AG08395 (cell line): Measurements from ENCODE around the gene TMEM51.

Experiments
- DNase-seq: peaks from one replicate; pipeline ENCODE4 v3.0.0; 2012; ENCODE audit warnings: mixed read lengths, low spot score

TMEM51 gene

DNA sequence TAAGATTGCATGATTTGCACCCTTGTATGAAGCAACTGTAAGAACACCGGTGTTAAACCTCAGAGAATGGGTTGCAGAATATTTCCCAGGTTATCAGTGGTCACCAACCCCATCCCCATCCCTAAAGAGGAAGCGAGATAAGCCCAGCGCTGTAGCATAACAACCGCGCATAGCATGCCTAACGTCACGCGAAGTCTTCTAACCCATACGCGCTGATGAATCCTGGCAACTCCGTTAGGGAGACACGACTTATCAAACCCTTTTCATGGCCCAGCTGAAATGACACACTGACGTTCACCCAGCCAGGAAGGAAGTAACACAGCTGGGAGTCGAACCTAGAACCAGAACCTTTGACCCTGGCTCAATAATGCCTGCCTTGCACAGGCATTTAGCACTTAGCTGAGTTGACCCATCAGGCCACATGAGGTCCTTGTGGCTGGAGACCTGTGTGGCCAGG is 24.2 kb downstream of the TMEM51 start:
- no peak for DNase-seq

DNA sequence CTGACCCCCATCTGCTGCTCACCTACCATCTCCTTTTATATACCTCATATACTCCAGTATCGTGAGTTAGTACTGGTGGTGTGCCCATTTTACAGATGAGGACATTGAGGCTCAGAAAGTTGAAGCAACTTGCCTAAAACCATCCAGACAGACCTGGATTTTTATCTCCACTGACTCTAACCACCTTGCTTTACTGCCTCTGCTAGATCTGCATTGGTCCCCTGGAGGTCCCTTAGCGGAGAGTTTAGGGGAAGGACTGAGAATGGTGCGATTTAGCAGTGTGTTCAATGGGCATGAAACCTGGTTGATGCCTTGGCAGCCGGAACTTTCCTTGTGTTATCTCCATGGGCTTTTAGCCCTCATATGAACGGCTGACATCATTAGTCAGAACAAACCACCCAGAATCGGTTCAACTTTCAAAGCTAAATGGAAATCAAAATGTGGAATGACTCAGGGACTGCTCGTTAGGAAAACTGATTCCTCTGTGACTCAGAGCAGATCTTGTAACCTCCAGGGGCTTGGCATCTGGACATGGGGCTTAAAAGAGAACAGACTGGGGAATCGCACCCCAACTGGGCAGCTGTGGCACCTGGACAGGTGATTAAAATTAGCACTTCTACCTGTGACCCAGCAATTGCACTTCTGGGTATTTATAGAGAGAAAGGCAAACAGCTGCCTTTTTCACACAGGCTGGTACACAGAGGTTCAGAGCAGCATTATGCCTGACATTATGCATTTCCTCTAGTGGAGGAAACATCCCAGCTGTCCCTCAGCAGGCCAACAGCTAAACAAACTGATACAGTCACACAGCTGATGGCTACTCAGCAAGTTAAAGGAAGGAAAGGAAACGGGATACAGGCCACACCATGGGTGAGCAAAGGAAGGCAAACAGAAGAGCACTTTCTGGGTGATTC is 25.3 kb downstream of the TMEM51 start:
- peak; percentile 94 for DNase-seq

DNA sequence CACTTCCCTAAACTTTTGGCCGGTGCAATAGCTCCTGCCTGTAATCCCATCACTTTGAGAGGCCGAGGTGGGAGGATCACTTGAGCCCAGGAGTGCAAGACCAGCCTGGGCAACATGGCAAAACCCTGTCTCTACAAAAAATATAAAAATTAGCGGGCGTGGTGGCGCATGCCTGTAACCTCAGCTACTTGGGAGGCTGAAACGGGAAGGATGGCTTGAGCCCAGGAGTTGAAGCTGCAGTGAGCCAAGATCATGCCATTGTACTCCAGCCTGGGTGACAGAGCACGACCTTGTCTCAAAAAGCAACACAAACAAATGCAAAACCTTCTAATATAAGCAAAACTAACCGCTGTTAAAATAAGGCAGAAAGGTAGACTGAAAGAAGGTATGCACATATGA is 25.9 kb downstream of the TMEM51 start:
- DNase-seq, result no peak

DNA sequence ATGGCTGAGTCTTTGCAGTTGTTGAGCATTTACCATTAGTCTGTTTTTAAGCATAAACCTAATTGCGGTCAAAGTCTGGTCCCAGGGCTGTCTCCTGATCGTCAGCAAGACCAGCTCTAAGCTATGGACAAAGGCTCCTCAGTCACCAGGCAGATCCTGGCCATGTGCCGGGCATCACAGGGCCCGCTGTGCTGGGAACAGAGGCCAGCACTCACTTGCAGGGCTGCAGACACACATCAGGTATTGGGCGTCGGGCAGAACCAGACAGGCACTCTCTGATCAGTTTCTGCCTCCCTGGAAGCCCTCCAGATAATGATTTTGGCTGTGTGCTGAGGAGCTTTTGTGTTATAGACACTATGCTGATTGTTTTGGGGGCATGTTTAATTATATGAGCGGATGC is 26.6 kb downstream of the TMEM51 start:
- DNase-seq, result no peak

DNA sequence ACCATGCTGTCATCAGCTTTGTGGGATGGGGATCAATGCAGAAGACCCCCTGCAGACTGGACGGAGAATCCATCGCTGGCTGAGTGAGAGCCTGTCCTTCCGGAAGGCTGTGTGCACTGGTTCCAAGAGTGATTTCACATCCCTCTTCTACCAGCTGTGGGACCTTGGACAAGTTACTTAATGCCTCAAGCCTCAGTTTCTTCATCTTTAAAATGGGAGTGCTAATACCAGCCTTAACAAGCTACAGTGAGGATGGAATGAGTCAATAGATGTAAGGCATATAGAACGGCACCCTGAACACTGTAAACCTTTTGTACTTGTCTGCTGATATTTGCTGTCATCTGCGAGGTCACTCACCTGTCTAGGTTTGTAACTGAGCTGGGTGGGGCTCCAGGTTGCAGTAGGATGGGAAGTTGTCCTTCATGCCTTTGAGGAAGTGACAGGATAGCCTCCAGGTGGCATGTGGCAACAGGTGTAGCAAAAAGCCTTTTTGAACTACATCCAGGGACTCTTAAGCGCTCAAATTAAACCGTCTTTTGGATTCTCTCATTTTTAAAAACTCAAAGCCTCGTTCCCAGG is 27.5 kb downstream of the TMEM51 start:
- DNase-seq, result no peak

DNA sequence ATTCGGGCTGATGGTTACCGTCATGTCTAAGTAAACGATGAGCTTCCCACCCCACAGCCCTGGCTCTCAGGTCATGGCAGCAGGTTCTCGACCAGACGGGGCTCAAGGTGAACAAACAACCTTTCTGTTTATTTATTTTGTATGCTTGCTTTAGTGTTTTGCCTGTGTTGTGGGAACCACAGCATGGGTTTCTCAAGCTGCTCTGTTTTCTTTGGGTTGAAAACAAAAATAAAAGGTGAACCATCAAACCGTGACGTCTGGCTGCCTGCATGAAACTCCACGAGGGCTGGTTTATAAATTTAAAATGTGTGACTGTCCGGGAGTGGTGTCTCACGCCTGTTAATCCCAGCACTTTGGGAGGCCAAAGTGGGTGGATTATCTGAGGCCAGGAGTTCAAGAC is 28.0 kb downstream of the TMEM51 start:
- no peak for DNase-seq

DNA sequence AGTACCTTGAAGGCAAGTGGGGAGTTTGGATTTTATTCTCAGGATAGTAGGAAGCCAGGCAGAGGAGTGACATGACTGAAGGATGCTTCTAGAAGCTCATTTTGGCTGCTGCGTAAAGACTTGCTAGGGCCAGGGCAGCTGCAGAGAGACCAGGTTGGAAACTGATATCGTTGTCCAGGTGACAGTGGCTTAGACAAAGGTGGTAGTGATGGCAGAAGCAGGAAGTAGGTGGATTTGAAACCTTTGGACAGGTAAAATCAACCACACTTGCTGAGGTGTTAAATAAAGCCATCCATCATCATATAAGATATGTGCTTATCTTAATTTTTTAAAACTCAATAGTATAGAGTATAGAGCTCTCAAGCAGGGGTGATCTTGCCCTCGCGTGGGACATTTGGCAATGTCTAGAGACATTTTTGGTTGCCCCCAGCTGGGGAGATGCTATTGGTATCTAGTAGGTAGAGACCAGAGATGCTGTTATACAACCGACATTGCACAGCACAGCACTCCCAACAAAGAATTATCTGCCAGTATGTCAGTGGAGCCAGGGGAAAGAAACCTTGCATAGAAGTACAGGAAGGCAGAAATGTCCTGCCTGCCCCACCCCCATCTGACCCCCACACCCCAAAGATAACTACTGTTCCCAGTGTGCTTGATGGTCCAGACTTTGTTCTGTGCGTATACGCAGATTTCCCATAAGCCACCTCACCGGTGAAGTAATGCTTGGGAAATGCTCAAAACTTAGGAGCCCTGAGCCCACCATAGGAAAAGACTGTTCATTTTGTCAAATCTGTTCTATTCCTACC is 31.1 kb downstream of the TMEM51 start:
- no peak for DNase-seq

DNA sequence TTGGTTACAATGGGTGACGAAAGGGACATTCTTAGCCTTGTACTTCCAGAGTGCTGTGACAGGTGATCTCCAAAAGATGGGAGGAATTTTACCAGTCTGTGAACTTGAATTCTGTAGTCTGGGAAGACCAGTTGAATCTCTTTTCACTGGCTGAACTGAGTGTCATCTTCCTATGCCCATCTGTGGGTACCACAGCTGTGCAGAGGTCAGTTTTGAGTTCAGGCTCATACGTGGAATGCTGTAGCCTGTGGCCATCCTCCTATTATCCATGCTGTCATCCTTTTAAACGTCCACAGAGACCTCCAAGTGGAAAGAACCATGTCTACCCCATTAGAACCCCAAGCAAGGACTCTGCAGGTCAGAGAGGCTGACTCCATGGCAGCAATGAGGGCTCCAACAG is 32.1 kb downstream of the TMEM51 start:
- no peak for DNase-seq

DNA sequence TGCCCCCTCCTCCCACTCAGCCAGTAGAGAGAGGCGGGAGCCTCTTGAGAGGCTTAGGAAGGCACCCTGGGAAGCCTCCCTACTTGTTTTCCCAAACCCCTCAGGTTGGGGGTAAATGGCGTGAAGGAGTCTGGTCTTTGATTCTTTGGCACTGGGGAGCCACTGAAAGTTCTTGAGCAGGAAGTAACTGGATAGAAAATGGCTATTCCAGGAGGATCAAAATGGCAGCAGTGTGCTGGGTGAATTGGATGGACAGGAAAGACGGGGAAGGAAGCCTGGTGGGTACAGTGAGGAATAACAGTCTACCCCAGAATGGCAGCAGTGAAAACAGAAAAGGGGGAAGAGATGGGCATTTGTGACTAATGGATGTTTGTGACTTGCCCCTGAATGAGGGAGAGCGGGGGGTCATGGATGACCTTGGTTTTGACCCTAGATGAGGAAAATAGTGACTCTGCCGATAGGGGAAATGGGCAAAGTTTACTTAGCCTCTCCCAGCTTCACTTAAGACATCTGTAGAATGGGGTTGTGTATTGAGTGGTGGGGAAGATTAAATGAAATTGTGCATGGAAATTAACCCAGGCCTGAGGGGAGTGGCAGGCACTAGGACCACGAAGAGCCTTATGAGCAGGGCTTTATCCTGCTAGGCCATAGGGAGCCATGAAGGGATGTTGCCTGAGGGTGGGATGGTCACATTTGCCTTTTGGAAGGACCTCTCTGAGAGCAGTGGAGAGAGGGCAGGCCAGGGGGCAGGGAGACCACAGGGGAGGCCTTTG is 32.7 kb downstream of the TMEM51 start:
- DNase-seq, result no peak

DNA sequence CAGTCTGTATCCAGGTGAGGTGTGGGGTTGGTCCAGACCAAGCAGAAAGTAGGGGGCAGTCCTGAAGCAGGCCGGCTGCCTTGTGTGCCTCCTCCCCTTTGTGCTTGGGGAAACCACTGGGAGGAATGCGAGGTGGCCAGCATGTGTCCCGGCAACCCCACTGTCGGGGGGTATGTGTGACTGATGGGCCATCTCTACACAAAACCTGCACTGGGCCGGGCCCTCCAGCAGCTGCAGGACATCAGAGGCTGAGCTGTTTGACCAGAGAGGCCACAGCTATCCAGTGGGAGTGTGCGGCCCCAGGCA is 33.3 kb downstream of the TMEM51 start:
- DNase-seq, result no peak

DNA sequence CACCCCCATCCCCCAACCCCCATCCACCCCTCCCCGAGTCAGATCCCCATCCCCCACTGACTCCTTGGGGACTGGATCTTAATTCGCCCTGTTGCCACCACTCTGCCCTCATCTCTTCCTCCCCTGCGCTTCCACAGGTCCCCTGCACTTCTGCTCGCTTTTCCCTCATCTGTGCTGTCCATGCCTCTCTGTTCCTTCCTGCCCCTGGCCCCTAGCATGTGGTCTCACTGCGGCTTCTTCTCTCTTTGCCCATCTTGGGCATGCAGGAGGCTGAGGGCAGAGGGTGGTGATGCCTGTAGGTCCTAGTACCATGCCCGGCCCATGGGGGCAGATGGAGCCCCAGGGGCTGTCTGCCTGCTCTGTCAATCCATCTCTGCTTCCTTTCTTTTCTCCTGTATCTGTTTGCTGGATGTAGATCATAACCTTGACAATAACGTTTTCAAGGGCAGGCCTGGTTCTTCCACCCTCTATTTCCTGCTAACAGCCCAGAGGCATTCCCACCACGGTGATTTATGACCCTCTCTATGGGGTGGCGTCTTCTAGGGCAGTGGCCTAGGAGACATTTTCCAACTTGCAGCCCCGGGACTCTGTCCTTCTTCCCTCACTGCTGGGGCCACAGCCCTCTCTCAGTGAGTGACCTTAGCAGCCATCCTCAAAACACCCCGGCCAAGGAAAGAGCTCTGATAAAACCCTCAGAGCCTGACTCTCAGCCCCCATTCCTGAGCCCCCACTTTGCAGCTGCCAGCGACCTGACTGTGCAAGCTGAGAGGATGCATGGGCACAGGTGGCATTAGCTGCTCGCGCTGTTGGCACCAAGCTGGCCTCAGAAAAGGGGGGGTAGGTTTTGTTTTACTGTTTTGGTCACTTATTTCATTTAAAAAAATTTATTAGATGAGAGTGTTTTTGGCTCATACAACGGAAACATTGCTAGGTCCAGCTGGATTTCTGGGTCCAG is 33.9 kb downstream of the TMEM51 start:
- DNase-seq, result no peak

DNA sequence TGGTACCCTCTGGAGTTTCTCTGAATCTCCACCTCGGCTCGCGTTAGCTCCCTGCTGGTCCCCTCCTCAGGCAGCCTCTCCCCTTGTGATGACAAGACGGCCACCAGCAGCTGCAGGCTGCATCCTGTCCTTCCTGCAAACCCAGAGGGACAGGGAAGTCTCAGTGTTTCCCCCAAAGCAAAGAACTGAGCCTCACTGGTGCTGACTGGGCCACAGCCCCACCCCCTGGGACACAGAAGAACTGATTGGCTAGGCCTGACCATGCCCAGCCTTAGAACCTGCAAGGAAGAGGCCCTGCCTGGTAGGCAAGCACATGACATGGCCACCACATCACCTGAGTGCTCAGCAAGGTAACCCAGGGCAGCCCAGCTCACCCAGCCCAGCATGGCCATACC is 34.6 kb downstream of the TMEM51 start:
- DNase-seq, result no peak

DNA sequence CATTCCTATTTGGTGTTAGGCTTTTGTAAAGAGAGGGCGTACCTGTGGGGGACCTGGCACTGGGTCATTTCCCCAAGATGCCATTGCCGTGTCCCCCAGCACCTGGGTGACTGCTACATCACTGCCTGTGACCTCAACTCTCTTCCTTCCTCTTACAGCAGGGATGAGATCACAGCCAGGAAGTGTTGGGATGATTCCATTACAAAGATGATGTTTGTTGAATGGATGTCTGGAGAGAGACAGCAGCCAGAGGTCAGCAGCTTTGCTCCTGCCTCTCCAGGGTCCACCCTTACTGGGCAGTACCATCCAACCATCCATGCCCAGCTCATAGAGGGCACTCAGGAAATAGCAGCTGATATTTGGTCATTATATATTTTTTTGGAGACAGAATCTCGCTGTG is 35.1 kb downstream of the TMEM51 start:
- DNase-seq, result no peak

DNA sequence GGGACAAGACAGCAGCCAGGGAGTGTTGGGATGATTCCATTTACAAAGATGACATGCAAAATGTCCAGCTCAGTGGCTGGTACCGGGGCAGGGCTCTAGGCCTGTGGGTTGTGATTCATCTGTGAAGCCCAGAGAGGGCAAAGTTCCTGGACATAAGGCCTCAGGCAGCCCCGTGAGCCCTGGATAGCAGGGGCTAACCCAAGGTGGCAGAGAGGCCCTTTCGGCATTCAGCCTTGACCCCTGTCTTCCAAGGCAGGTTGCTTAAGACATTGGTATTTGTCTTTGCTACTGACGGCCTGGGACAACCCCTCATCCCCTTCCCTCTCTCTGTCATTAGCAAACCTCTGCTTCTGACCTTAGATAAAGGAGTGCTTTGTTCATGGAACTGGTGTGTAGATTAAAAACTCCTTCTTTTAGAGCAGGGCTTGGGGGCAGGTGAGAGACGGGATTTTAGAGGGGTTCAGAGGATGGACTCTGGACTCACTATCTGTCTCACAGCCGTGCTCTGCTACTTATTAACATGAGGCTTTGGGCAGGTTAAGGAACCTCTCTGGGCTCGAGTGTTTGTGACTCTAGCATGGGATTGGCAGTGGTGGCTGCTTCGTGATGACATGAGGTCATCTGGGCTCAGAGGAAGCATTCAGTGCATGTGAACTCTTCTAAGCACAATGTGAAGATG is 36.3 kb downstream of the TMEM51 start:
- no peak for DNase-seq

DNA sequence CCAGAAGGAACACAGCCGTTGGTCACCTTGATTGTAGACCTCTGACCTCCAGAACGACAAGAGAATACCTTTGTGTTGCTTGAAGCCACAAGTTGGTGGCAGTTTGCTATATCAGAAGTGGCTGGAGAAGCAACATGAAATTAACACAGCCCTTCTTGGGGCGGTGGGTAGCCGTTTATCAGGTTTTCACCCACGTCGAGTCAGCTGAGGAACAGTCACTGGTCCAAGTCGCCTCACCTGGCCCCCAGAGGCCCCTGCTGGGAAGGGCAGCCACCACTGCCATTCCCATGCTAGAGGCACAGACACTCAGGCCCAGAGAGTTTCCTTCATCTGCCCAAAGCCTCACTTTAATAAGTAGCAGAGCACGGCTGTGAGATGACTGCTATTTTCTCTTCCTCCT is 37.7 kb downstream of the TMEM51 start:
- no peak for DNase-seq

DNA sequence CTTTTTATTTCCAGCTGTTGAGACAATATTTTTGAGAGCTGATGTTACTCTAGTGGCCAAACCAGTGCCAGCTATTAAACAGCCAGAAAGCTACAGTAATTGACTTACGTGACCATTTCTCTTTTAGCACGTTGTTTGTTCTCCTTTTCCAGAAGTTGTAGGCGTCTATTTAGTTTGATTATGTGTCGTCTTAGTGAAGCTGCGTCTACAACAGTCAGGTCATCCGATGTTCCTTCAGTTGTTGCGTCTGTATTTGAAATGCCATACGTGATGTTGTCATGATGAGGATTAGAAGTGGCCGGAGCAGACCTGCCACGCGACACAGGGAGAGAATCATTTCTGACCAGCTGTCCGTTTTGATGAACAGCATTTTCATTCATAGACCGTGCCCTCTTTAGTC is 38.2 kb downstream of the TMEM51 start:
- no peak for DNase-seq

DNA sequence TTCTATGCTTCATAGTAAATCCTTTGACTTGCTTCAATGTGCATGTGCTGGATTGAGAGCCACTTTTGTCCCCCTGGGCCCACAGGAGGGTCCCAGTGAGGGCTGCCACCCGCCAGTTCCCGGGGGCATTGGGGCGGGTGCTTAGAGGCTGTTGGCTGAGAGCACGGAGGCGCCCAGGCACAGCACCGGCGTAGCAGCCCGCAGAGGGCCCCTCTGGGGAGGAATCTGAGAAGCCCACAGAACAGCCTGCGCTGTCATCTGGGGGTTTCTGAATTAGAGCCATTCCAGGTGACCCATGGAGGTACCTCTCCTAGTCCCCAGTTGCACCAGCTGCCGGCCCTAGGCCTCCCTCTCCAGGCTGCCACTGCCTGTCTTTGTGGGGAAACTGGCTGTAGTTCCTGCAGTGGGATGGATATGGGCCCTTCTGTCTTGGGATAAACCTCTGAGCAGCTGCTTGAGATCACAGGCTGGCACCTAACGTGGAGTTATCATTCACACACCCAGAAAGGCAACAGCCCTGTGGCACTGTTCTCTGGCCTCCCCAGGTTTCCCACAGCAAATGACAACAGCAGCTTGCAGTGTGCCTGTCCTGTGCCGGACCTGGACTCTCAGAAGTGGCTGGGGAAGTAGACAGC is 39.5 kb downstream of the TMEM51 start:
- no peak for DNase-seq

DNA sequence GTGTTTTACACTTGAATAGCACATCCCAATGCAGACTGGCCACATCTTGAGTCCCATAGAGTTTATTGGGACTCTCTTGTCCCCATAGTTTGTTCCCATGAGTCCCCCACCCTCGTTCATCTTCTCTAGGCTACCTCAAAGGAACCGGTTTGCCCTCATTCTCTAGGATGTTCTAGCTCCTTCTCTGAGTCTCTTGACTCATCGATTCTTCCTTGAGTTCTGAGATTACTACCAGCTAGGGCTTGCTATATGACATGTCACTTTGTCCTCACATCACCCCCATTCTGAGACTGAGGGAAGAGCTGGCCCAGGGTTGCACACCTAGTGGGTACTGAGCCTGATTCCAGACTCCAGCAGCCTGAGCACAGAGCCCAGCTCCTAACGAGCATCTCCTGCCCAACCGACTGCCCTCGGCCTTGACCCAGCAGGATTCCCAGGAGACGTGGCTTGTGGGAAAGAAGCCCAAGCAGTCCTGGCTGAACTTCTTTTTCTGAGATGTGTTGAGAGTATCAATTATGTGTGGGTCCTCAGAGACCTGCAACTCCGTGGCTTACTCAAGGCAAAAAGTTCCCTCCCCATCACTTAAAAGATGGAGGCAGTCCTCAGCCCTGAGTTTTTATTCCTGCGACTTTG is 42.0 kb downstream of the TMEM51 start:
- DNase-seq, result no peak

DNA sequence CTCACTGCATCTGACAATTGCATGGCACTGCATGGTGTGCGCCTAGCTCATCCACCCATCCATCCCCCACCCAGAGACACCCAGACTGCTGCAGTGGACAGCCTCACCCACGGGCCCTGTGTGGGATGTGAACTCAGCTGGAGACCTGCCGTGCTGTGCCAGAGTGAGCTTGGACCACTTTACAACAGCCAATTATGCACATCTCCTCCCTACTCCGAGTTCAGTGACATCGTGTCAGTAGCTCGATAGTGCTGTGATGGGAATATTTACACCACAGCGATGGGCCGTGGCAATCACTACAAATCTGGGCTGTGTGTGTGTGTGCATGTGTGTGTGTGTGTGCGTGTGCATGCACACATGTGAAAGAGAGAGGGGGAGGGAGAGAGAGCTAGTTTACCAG is 42.5 kb downstream of the TMEM51 start:
- no peak for DNase-seq
